ENCODE data around the gene CFAP157. TPM values are rescaled to one million over a fixed set of nuclear protein-coding genes. Genes with fewer than 3 reads are reported as not detected.

CFAP157 gene
- total RNA-seq, 1 donor from 2014 or later: not detected

GRCh38 chr9:127758843-127759242 lies 52.1 kb downstream of the CFAP157 start:
- no peak for TF ChIP-seq CTCF (conservative IDR thresholded peaks at IDR 0.05; ENCODE audit: low read depth, low read length)
- no peak overlapping the region for H3K4me3 ChIP-seq (ENCODE audit: low read depth, low read length)
- no peak for DNase-seq (ENCODE audit: low read depth)

- no peak for DNase-seq (ENCODE audit: low read depth)
- H3K4me3 ChIP-seq (ENCODE audit: low read depth, low read length): no peak overlapping the region
- no peak for TF ChIP-seq CTCF (conservative IDR thresholded peaks at IDR 0.05; ENCODE audit: low read depth, low read length)
These were observed 54.3 kb downstream of the CFAP157 start for GRCh38 chr9:127761061-127761460.

- no peak overlapping the region for H3K4me3 ChIP-seq (ENCODE audit: low read depth, low read length)
- DNase-seq (ENCODE audit: low read depth): no peak
- no peak for TF ChIP-seq CTCF (conservative IDR thresholded peaks at IDR 0.05; ENCODE audit: low read depth, low read length)
These were observed 54.7 kb downstream of the CFAP157 start for GRCh38 chr9:127761491-127761956.

- DNase-seq (ENCODE audit: low read depth): no peak
- H3K4me3 ChIP-seq (ENCODE audit: low read depth, low read length): no peak overlapping the region
- no peak for TF ChIP-seq CTCF (conservative IDR thresholded peaks at IDR 0.05; ENCODE audit: low read depth, low read length)
These were observed 55.4 kb downstream of the CFAP157 start for GRCh38 chr9:127762111-127762676.

- peak; percentile 40 for TF ChIP-seq CTCF (conservative IDR thresholded peaks at IDR 0.05; ENCODE audit: low read depth, low read length)
- H3K4me3 ChIP-seq (ENCODE audit: low read depth, low read length): no peak overlapping the region
- no peak for DNase-seq (ENCODE audit: low read depth)
These were observed 57.2 kb downstream of the CFAP157 start for GRCh38 chr9:127763918-127764384.

- TF ChIP-seq CTCF (conservative IDR thresholded peaks at IDR 0.05; ENCODE audit: low read depth, low read length): no peak
- H3K4me3 ChIP-seq (ENCODE audit: low read depth, low read length): no peak overlapping the region
- DNase-seq (ENCODE audit: low read depth): no peak
These were observed 58.6 kb downstream of the CFAP157 start for GRCh38 chr9:127765418-127765817.

Other genes with a start within 250 kb of the CFAP157 start
- gene STXBP1, start 94.7 kb upstream of the CFAP157 start, total RNA-seq: 12.4 and 14.6 TPM in 2 replicates
- gene PTRH1, start 8.7 kb downstream of the CFAP157 start, total RNA-seq: 46.7 and 47.4 TPM in 2 replicates
- not detected in 2 replicates for gene TTC16, start 9.1 kb downstream of the CFAP157 start, total RNA-seq
- gene TOR2A, start 28.3 kb downstream of the CFAP157 start, total RNA-seq: 13.0 and 15.0 TPM in 2 replicates
- not detected in 2 replicates for gene SH2D3C, start 71.7 kb downstream of the CFAP157 start, total RNA-seq
- 28.4 and 29.5 TPM in 2 replicates for gene CDK9, start 79.0 kb downstream of the CFAP157 start, total RNA-seq
- gene FPGS, start 95.9 kb downstream of the CFAP157 start, total RNA-seq: 104 and 132 TPM in 2 replicates
- gene ENG, start 147.7 kb downstream of the CFAP157 start, total RNA-seq: 5.0 and 10.6 TPM in 2 replicates
- 48.1 and 58.3 TPM in 2 replicates for gene AK1, start 170.7 kb downstream of the CFAP157 start, total RNA-seq
- 23.5 and 25.8 TPM in 2 replicates for gene ST6GALNAC6, start 192.6 kb downstream of the CFAP157 start, total RNA-seq
- gene ST6GALNAC4, start 210.1 kb downstream of the CFAP157 start, total RNA-seq: 27.4 and 28.2 TPM in 2 replicates
- gene PIP5KL1, start 223.8 kb downstream of the CFAP157 start, total RNA-seq: 0.87 and 6.9 TPM in 2 replicates
- 26.2 and 26.5 TPM in 2 replicates for gene DPM2, start 230.9 kb downstream of the CFAP157 start, total RNA-seq